Psoas muscle (tissue), 8 donors: ENCODE results near the gene UTP25. TPM values are rescaled to one million over a fixed set of nuclear protein-coding genes. Genes with fewer than 3 reads are reported as not detected.

Experiments
- ATAC-seq, 4 donors: fragments of 200-7000 bp; cut with Tn5 transposase; one replicate each; pipeline ENCODE4 v1.9.1; 2020; ENCODE audit warnings: moderate library complexity in 3 of 4, mild to moderate bottlenecking in 2 of 4
- DNase-seq, 2 donors: peaks; one replicate each; pipeline ENCODE4 v3.0.0-alpha.2; 2020
- H3K27ac ChIP-seq: fragments of 200-600 bp; one replicate; pipeline ENCODE4 v1.8.0; 2022
- H3K27me3 ChIP-seq, 3 donors: fragments of 200-600 bp in 1 of 3; one replicate each; pipeline versions ENCODE4 v1.6.1 to v1.8.0; 2013 to 2022; ENCODE audit warnings: low read length in 2 of 3, mild to moderate bottlenecking in 2 of 3, moderate library complexity in 1 of 3; ENCODE audit not compliant: insufficient read depth in 3 of 3
- H3K36me3 ChIP-seq, 2 donors: fragments of 200-600 bp in 1 of 2; one replicate each; pipeline versions ENCODE4 v1.6.1 to v1.8.0; 2013 to 2022; ENCODE audit warnings: low read depth in 1 of 2, mild to moderate bottlenecking in 1 of 2, moderate library complexity in 1 of 2; ENCODE audit not compliant: insufficient read depth in 1 of 2
- H3K4me1 ChIP-seq: fragments of 200-600 bp; one replicate; pipeline ENCODE4 v1.8.0; 2022
- H3K4me3 ChIP-seq: fragments of 200-600 bp; one replicate; pipeline ENCODE4 v1.8.0; 2022; ENCODE audit warnings: mild to moderate bottlenecking
- H3K9me3 ChIP-seq: fragments of 200-600 bp; one replicate; pipeline ENCODE4 v1.8.0; 2022
- CTCF ChIP-seq: fragments of 200-600 bp; IDR thresholded peaks from one replicate; pipeline ENCODE4 v1.8.0; 2022; ENCODE audit warnings: antibody characterized with exemption
- WGBS, 3 donors: extraction: QIAGEN DNeasy Blood & Tissue Kit; methylation state at CpG; one replicate each; pipeline versions ENCODE4 v1.1.6 to v1.1.7; 2013; 5-methylcytosine and 5-hydroxymethylcytosine counted together
- intact Hi-C, 2 donors: fragments of 100-400 bp; cut with DNase I; formaldehyde crosslinking; loops; one replicate each; pipeline versions ENCODE4 v1.11.0 to v1.14.2; 2022
- polyA plus RNA-seq, 3 donors: library from polyadenylated mRNA; stranded (reverse); fragments of 200-250 nt; gene quantifications; one replicate each; pipeline ENCODE4 v1.2.3, GENCODE V29; 2013
- total RNA-seq, 4 donors: library from RNA; stranded (reverse); fragmentation: NEBNext Ultra II Directional in 2 of 4; extraction: Animal tissue kit (Norgen Biotek cat#: 25700) in 2 of 4; gene quantifications; one replicate each; pipeline versions ENCODE4 v1.2.1 to v1.2.4, GENCODE V29; 2021 to 2023
- donor health status: healthy with polysubstance abuse.
- donor health status: DM: no; HTN: no; CAD: no; lungs with moderate emphysema.
- donor health status: Bipolar disorder and iron deficiency.
- donor health status: healthy.
- donor health status: DM: yes; HTN: yes; CAD: no.
- donor health status: DM: no; HTN: no; CAD: no.
- donor health status: DM: no; HTN: no; CAD: no.
- donor health status: DM: yes; HTN: yes; CAD: no.

The UTP25 gene
- total and polyA plus RNA-seq, 7 donors = 1.9 to 5.4 (median 3.9) TPM

GRCh38 chr1:209823143-209824041, 4.4 kb upstream of the UTP25 start:
- DNase-seq = no peak
- intact Hi-C loops = no loop called here
- Histone ChIP-seq H3K9me3 (no peaks in the 10 kb centered on the region), H3K27ac (no peak overlapping the region), H3K27me3 (peaks cover 0 to 39% (median 2%) of the 10 kb centered on the region in 3 donors), H3K4me1 (no peaks in the 10 kb centered on the region), H3K4me3 (no peak overlapping the region), H3K36me3 (no peaks in the 10 kb centered on the region)
- 34 to 36% (median 36%) methylated on average over 12 of the region's 12 CpGs for WGBS, 3 donors
- peak in 1 of 4 donors; percentile 45 for ATAC-seq
- peak; percentile 62 for TF ChIP-seq CTCF

- peaks cover 0 to 20% (median 2%) of the 10 kb centered on the region in 3 donors for H3K27me3 ChIP-seq
- peaks cover 0 to 3% of the 10 kb centered on the region in 2 donors for H3K36me3 ChIP-seq
- H3K4me3 ChIP-seq = no peak overlapping the region
- H3K4me1 ChIP-seq = no peaks in the 10 kb centered on the region
- WGBS, 3 donors = 70 to 73% (median 72%) methylated on average over 11 of the region's 11 CpGs
- DNase-seq (no peak), ATAC-seq (no peak)
- no peak overlapping the region for H3K27ac ChIP-seq
- no peak for TF ChIP-seq CTCF
- intact Hi-C loops = no loop called here
- no peaks in the 10 kb centered on the region for H3K9me3 ChIP-seq
These were observed 2.0 kb upstream of the UTP25 start for GRCh38 chr1:209825591-209826434.

GRCh38 chr1:209829716-209830115, 1.9 kb downstream of the UTP25 start:
- Histone ChIP-seq H3K9me3 (no peaks in the 10 kb centered on the region), H3K27ac (no peak overlapping the region), H3K36me3 (peaks cover 0 to 42% of the 10 kb centered on the region in 2 donors), H3K27me3 (peaks cover 0 to 3% (median 0%) of the 10 kb centered on the region in 3 donors), H3K4me3 (no peak overlapping the region), H3K4me1 (no peaks in the 10 kb centered on the region)
- no peak for TF ChIP-seq CTCF
- intact Hi-C loops = no loop called here
- WGBS, 3 donors = 76 to 87% (median 83%) methylated on average over 2 of the region's 2 CpGs
- no peak for ATAC-seq
- DNase-seq = no peak

GRCh38 chr1:209830722-209831121, 3.0 kb downstream of the UTP25 start:
- H3K9me3 ChIP-seq = no peaks in the 10 kb centered on the region
- H3K4me3 ChIP-seq = no peak overlapping the region
- peaks cover 4 to 52% of the 10 kb centered on the region in 2 donors for H3K36me3 ChIP-seq
- no peak for TF ChIP-seq CTCF
- intact Hi-C loops = no loop called here
- 89 to 91% (median 91%) methylated on average over 3 of the region's 3 CpGs for WGBS, 3 donors
- DNase-seq (no peak), ATAC-seq (no peak)
- H3K27ac ChIP-seq = no peak overlapping the region
- H3K27me3 ChIP-seq = no peaks in the 10 kb centered on the region
- H3K4me1 ChIP-seq = no peaks in the 10 kb centered on the region
